Heart left ventricle (tissue), 16 donors: Measurements from ENCODE around the gene TMEM250. TPM values are rescaled to one million over a fixed set of nuclear protein-coding genes. Genes with fewer than 3 reads are reported as not detected.

Source experiments
- ATAC-seq, 4 donors: fragments of 200-7000 bp; cut with Tn5 transposase; one replicate each; pipeline ENCODE4 v1.9.1; 2020 to 2022; ENCODE audit warnings: moderate library complexity in 4 of 4, mild to moderate bottlenecking in 3 of 4, moderate number of reproducible peaks in 1 of 4
- DNase-seq, 5 donors: peaks; one replicate each; pipeline ENCODE4 v3.0.0-alpha.2; 2020
- H3K27ac ChIP-seq, 12 donors: fragments of 200-600 bp; sonication (generic) in 4 of 12; one replicate each; pipeline versions ENCODE4 v1.5.0 to v1.8.0; 2016 to 2022; ENCODE audit warnings: mild to moderate bottlenecking in 2 of 12
- H3K27me3 ChIP-seq, 9 donors: fragments of 200-600 bp; sonication (generic) in 2 of 9; one replicate each; pipeline versions ENCODE4 v1.5.1 to v1.8.0; 2016 to 2022; ENCODE audit warnings: mild to moderate bottlenecking in 3 of 9
- H3K36me3 ChIP-seq, 9 donors: fragments of 200-600 bp; sonication (generic) in 2 of 9; one replicate each; pipeline versions ENCODE4 v1.5.0 to v1.8.0; 2018 to 2022; ENCODE audit warnings: mild to moderate bottlenecking in 2 of 9
- H3K4me1 ChIP-seq, 12 donors: fragments of 200-600 bp; sonication (generic) in 4 of 12; one replicate each; pipeline versions ENCODE4 v1.5.0 to v1.8.0; 2016 to 2022; ENCODE audit warnings: mild to moderate bottlenecking in 3 of 12
- H3K4me3 ChIP-seq, 12 donors: fragments of 200-600 bp; sonication (generic) in 4 of 12; one replicate each; pipeline versions ENCODE4 v1.5.0 to v1.8.0; 2017 to 2022; ENCODE audit warnings: mild to moderate bottlenecking in 9 of 12, moderate library complexity in 4 of 12
- H3K9me3 ChIP-seq, 12 donors: fragments of 200-600 bp; sonication (generic) in 4 of 12; one replicate each; pipeline versions ENCODE4 v1.5.0 to v1.8.0; 2016 to 2022; ENCODE audit warnings: mild to moderate bottlenecking in 1 of 12
- POLR2A ChIP-seq, 2 donors: fragments of 450-650 bp; IDR thresholded peaks; one replicate each; pipeline ENCODE4 v1.6.1; 2017; ENCODE audit warnings: antibody characterized with exemption in 2 of 2, mild to moderate bottlenecking in 2 of 2, moderate library complexity in 2 of 2
- WGBS, 4 donors: extraction: QIAGEN DNeasy Blood & Tissue Kit in 2 of 4; methylation state at CpG; one replicate each; pipeline versions ENCODE4 v1.1.5 to v1.1.7; 2013 to 2018; 5-methylcytosine and 5-hydroxymethylcytosine counted together
- intact Hi-C, 10 donors: fragments of 100-400 bp; cut with DNase I; formaldehyde crosslinking; loops; one replicate each; pipeline versions ENCODE4 v1.11.1 to v1.14.2; 2022
- polyA plus RNA-seq, 2 donors: library from polyadenylated mRNA; stranded (reverse); fragments of 200-250 nt; gene quantifications; one replicate each; pipeline ENCODE4 v1.2.3, GENCODE V29; 2013
- total RNA-seq, 9 donors: library from RNA; depleted of rRNA in 2 of 9; stranded (reverse); fragments of >200 nt in 2 of 9; fragmentation: NEBNext Ultra II Directional in 3 of 9; extraction: Animal tissue kit (Norgen Biotek cat#: 25700) in 3 of 9; gene quantifications; one replicate each; pipeline versions ENCODE4 v1.1.0 to v1.2.4, GENCODE V29; 2016 to 2023
- TF ChIP-seq, protein P1 (sequence below), 12 donors: fragments of 200-600 bp; sonication (generic) in 4 of 12; IDR thresholded peaks; one replicate each; pipeline versions ENCODE4 v1.5.0 to v1.8.0; 2018 to 2022; ENCODE audit warnings: antibody characterized with exemption in 12 of 12, mild to moderate bottlenecking in 5 of 12
- donor health status: ischemic (EF 13 %, LVEDD 7.1; RV severe dilation, severe dysfunction).
- donor health status: healthy with polysubstance abuse.
- donor health status: DM: no; HTN: yes; CAD: no.
- donor health status: DM: no; HTN: no; CAD: no.
- donor health status: ischemic (EF 25% LVEDD 6.9; RV normal size, moderate dysfunction).
- donor health status: ischemic (EF 25% LVEDD 5.7; RV mildly dilated, moderate dysfunction).
- donor health status: healthy.
- donor health status: DM: yes; HTN: yes; CAD: no.
- donor health status: ischemic (EF 35%, LVEDD 5.7; RV mildly dilated, moderate dysfunction).
- donor health status: nonischemic (EF 11% LVEDD 7.7; RV severe dilation, severe dysfunction).
- donor health status: DM: yes; HTN: yes; CAD: no.
- donor health status: PGD.
- donor health status: ischemic (EF 29% LVEDD 5.4; RV normal size, mild dysfunction).
- donor health status: nonischemic (EF 23%, LVEDD 6.1; RV moderate dilation, normal function).

The TMEM250 gene
- total and polyA plus RNA-seq, 11 donors, result 11.6 to 37.0 (median 19.9) TPM

- intact Hi-C loops, result loop anchor here in 9 of 10 donors (5.0 to 10.0 kb wide), 11 partner anchors 38 to 523 kb away; partner anchors contain the start of gene KCNT1 (in 3 of the 9)
- H3K4me1 ChIP-seq, result peaks cover 0 to 14% (median 9%) of the 10 kb centered on the region in 12 donors
- no peak for DNase-seq
- H3K4me3 ChIP-seq, result no peak overlapping the region
- H3K27ac ChIP-seq, result no peak overlapping the region
- peaks cover 0 to 10% (median 0%) of the 10 kb centered on the region in 9 donors for H3K27me3 ChIP-seq
- no peaks in the 10 kb centered on the region for H3K36me3 ChIP-seq
- H3K9me3 ChIP-seq, result no peaks in the 10 kb centered on the region
- WGBS, 4 donors, result 89 to 95% (median 91%) methylated on average over 2 of the region's 2 CpGs
- ATAC-seq, result no peak
- TF ChIP-seq, protein P1, sequence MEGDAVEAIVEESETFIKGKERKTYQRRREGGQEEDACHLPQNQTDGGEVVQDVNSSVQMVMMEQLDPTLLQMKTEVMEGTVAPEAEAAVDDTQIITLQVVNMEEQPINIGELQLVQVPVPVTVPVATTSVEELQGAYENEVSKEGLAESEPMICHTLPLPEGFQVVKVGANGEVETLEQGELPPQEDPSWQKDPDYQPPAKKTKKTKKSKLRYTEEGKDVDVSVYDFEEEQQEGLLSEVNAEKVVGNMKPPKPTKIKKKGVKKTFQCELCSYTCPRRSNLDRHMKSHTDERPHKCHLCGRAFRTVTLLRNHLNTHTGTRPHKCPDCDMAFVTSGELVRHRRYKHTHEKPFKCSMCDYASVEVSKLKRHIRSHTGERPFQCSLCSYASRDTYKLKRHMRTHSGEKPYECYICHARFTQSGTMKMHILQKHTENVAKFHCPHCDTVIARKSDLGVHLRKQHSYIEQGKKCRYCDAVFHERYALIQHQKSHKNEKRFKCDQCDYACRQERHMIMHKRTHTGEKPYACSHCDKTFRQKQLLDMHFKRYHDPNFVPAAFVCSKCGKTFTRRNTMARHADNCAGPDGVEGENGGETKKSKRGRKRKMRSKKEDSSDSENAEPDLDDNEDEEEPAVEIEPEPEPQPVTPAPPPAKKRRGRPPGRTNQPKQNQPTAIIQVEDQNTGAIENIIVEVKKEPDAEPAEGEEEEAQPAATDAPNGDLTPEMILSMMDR (IDR thresholded peaks at IDR 0.05), result no peak
- TF ChIP-seq POLR2A (IDR thresholded peaks at IDR 0.05), result no peak
Observed at GRCh38 chr9:136124976-136125692, 6.5 kb upstream of the TMEM250 start.

DNA sequence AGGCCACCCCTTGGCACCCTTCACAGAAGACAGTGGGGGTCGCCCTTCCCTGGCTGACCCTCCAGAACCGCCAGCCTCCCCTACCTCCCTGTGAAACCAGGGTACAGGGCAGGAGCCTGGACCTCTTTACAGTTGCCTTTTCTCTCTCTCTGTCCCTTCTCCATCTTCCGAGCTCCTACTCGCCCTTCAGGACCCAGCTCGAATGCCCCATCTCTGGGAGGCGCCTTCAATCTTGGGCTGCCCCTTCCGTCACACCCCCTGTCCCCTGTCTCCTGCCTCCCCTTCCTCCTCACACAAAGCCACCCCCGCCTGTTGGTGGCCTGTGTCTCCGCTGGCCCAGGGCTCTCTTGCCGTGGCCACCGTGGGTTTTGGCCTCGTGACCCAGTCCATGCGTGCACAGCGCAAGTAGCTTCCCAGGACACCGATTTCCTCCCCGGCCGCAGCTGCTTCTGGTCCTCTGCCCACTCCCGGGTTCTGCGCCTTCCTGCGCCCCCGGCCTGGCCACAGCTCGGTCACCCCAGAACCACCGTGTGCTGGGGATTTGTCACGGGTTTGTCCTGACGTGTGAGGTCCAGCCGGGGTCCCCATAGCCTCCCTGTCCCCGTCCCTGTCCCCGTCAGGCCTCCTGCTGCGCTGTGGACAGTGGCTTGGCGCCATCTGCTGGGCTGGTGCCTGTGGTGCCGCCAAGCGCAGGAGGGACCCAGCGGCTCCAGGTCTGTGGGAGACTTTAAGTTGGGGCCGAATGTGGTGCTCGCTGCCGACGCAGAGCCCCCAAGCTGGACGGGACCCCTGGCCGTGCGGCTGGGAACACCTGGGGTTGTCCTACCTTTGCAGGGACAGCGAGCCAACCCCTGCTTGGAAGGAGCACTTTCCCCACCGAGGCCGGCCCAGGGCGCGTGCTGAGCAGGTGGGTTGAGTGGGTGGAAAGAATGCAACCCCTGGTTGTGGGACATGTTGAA is 4.0 kb upstream of the TMEM250 start:
- intact Hi-C loops, result loop anchor here (1.0 to 10.0 kb wide), 18 partner anchors 32 to 520 kb away; partner anchors contain the start of gene KCNT1 (in 4 of the 10)
- no peaks in the 10 kb centered on the region for H3K36me3 ChIP-seq
- DNase-seq (peak; percentile 75 to 90 (median 79)), ATAC-seq (peak; percentile 25 to 63 (median 32))
- no peak overlapping the region for H3K27ac ChIP-seq
- 23 to 31% (median 26%) methylated on average over 35 to 45 of the region's 45 CpGs for WGBS, 4 donors
- peak in 1 of 2 donors; percentile 28 for TF ChIP-seq POLR2A (IDR thresholded peaks at IDR 0.05)
- TF ChIP-seq, protein P1 (IDR thresholded peaks at IDR 0.05), result peak; percentile 92 to 99 (median 96)
- H3K9me3 ChIP-seq, result no peaks in the 10 kb centered on the region
- peak overlapping the region in 10 of 12 donors; percentile 6 to 47 (median 27) for H3K4me3 ChIP-seq
- H3K4me1 ChIP-seq, result peaks cover 3 to 28% (median 20%) of the 10 kb centered on the region in 12 donors
- peaks cover 0 to 10% (median 0%) of the 10 kb centered on the region in 9 donors for H3K27me3 ChIP-seq

- intact Hi-C loops, result loop anchor here (1.0 to 10.0 kb wide), 17 partner anchors 31 to 520 kb away; partner anchors contain the start of gene KCNT1 (in 4 of the 10)
- Histone ChIP-seq H3K27me3 (peaks cover 0 to 7% (median 0%) of the 10 kb centered on the region in 9 donors), H3K9me3 (no peaks in the 10 kb centered on the region), H3K4me1 (peaks cover 3 to 37% (median 27%) of the 10 kb centered on the region in 12 donors), H3K4me3 (no peak overlapping the region), H3K27ac (no peak overlapping the region), H3K36me3 (peaks cover 0 to under 1% (median 0%) of the 10 kb centered on the region in 9 donors)
- ATAC-seq (no peak), DNase-seq (no peak)
- WGBS, 4 donors, result 90 to 94% (median 93%) methylated on average over 9 of the region's 9 CpGs
- TF ChIP-seq, protein P1 (IDR thresholded peaks at IDR 0.05), result no peak
- TF ChIP-seq POLR2A (IDR thresholded peaks at IDR 0.05), result no peak
Observed at GRCh38 chr9:136121801-136122200, 3.1 kb upstream of the TMEM250 start.
